GM21526 (cell line): ENCODE measurements around the gene MRPL16.

Experiments used
- ATAC-seq: cut with Tn5 transposase; IDR thresholded peaks from one replicate; pipeline ENCODE4 v1.9.1; 2021; ENCODE audit warnings: moderate library complexity; ENCODE audit not compliant: unreplicated experiment, low FRiP score

The MRPL16 gene

DNA sequence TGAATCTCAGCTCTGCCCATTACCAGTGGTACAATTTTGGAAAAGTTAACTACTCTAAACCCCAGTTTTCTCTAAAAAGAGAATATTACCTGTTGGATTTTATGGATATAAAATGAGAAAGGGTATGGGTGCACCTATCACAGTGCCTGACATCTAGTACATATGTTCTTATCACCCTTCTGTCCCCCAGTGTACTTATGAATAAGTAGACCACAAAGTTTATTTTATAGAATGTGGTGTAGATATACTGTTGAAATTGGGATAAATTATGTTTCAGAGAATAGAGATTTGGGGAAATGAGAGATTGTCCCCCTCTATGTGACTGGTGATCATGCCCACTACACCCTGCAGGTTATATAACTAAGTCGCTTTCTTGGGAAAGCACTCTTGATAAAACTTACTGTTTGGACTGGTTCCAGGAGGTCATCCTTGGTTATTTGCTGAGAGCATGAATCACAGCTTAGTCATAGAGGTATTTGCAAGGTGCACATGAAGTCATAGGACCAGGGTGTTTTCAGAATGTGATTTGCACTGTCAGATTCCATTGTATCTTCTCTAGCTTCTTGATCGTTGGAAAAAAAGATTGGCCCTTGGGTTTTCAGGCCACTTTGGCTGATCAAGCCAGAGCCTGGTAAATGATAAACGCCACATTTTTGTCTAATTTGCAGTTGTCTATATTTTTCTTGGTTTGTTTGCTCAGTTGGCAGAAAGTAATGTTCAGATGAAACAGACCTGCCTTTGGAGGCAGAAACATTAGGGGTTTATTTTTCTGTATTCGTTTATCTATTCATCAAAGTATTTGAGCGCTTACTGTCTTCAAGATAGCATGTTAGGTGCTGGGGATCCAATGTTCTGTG lies 34.1 kb downstream of the MRPL16 start:
- ATAC-seq = no peak

DNA sequence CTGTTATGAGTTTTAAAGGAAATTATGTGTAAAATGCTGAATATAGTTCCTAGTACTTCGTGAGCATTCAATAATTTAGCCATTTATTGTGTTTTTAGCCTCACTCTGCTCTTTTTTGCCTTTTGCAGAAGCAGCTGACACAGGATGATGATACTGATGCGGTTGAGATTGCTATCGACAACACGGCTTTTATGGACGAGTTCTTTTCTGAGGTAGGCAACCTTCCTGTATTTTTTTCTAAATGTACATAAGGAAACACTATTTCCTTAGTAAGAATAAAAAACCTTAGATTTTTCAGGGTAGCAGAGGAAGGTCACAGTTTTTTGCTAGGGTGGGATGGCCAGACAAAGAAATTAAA lies 37.5 kb downstream of the MRPL16 start:
- no peak for ATAC-seq

DNA sequence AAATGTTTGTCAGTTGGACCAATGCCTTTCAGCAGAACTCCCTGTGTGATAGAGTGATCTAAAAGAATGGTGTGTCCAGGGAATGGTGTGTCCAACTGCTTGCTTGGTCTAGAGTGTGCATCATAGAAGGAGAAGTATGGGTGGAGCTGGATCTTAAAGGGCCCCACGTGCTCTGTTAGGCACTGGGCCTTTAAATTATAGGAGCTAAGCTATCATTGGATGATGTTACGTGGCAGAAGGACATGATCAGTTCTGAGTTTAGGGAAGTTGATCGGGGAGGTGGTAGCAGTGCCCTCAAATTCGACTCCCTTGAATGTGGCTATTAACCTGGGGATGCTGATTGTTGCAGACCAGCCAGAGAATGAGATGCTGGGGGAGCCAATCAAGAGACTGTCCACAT lies 39.0 kb downstream of the MRPL16 start:
- ATAC-seq = no peak

DNA sequence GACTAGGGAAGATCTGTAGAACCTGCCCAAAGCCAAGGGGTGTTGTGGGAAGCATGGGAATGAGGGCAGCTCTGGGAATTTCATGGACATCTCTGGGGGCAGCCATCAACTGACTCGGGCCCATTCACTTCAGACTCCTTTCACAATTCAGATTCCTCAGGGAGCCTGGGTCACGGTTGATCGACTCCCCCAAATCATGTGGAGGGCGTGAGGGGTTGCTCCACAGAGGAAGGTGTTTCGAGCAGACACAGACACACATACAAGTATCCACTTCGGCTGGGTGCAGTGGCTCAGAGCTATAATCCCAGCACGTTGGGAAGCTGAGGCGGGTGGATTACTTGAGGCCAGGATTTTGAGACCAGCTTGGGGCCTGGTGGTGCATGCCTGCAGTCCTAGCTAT lies 39.7 kb downstream of the MRPL16 start:
- ATAC-seq = no peak

DNA sequence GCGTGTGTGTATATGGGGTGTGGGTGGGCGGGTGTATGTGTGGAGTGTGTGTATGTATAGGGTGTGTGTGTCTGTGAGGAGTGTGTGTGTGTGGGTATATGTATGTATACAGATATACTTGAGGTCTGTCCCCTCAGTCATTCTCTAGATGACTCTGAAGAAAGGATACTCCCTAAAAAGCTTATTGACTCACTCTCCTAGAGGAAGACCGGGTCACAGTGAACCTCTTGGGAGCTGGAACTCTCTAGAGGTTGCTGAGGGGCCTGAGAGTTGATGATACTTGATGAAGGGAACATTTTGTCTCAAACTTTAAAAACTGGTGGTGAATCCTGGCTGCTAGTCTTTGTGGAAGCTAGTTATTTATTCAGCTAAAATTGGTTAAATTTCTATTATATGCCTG lies 40.3 kb downstream of the MRPL16 start:
- ATAC-seq = no peak

DNA sequence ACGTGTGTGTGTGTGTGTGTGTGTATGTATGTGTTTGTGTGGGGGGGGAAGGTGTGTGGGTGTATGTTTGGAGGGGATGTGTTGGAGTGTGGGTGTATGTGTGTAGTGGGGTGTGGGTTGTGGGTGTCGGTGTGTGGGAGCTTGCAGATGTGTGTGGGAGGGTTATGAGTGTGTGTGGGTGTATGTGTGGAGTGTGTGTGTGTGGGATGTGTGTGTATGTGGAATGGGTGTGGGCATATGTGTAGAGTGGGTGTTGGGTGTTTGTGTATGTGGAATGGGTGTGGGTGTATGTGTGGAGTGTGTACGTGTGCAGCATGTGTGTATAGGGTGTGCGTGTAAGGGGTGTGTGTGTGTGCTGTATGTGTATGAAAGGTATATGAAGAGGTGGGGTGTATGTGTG lies 40.8 kb downstream of the MRPL16 start:
- ATAC-seq = no peak

DNA sequence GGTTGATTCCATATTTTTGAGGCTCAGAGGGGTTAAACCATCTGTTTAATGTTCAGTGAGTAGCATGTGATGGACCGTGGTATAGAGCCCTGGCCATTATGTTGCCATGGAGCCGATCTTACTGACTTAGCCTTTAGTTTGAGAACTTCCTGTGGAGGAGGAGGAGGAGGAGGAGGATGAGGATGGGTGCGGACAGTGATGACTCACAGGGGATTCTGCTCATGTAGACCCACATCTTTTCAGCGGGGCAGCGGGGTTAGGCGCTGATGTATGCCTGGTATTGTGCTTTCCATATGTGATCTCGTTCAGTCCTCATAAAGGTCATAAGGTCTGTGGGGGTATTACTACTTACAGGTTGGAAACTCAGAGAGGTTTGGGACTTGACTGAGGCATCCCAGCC lies 41.5 kb downstream of the MRPL16 start:
- no peak for ATAC-seq

DNA sequence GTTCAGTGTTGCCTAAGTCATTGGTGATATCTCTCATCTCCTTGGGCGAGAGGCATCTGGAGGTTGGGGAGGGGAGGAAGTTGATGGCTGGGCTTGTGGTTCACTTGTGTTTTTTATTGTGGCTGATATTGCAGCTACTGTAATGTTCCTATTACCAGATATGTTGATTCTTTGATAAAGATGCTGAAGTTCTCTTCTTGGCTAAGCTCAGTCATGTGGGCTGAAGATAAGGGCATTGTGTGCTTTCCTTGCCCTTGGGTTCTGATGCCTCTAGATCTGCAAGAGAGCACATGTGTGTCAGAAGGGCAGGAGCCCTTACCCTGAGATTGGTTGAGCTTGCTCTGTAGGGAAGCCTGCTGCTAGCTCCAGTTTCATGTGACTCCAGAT lies 43.4 kb downstream of the MRPL16 start:
- ATAC-seq = no peak

DNA sequence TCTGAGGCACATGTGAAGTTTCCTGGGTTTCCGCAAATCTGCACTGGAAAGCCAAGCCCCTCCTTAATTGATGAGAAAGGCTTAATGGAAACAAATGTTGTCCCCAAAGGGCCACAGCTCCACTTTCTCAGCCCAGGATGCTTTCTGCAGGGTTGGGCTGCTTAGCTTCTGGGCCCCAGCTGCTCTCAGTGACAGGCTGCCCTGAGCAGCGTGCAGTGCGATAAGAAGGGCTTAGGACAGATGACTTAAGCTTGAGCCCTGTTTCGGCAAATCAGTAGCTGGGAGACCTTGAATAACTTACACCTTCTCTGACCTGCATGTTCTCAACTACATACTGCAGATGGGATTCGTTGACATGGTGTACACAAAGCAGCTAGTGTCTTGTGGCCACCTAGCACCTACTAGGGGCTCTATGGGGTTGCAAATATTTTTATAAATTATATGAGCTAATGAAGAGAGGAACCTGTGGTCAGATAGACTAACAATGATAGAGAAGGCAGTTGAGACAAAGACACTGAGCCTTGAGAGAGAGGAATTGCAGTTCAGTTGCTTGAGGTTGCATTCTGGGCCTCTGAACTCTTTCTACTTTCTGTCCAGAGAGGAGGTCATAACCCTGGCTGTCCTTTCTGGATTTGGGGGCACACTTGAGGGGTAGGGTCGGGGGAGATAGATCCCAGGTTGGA lies 43.9 kb downstream of the MRPL16 start:
- no peak for ATAC-seq

DNA sequence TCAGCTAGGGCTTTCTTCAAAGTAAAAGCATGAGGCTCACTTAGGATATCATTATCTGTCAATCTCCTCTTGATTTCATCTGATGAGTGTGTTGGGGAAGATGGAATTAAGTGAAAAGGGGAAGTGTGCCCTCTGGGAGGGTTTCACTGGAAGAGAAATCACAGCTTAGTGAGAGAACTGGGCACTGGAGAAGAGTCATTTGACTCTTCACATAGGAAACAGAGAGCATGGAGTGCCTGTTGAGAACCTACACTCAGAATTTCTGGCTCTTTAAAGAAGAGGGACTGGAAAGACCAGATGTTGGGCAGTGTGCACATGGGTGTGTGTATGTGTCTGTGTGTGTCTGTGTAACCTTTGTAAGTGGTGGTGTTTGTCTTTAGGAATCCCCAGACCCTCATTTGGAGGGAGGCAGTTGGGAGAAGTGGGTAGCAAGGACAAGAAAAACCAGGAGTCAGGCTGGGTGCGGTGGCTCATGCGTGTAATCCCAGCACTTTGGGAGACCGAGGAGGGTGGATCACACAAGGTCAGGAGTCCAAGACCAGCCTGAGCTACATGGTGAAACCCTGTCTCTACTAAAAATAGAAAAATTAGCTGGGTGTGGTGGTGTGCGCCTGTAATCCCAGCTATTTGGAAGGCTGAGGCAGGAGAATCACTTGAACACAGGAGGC lies 45.4 kb downstream of the MRPL16 start:
- ATAC-seq = no peak

DNA sequence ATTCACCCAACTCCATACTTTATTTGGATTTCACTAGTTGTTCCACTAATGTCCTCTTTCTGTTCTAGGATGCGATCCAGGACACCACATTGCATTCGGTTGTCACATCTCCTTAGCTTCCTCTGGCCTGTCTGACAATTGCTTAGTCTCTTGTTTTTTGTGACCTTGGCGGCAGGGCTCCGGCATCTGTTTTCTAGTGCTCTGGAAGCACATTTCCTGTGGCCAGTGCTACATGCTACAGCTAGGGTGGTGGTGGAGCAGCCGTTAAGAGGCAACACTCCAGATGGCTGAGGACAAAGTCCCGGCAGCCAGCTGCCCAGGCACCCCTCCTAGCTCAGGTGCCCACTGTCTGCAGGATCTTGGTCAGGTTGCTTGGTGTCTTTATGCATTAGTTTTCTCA lies 48.6 kb downstream of the MRPL16 start:
- ATAC-seq = no peak

DNA sequence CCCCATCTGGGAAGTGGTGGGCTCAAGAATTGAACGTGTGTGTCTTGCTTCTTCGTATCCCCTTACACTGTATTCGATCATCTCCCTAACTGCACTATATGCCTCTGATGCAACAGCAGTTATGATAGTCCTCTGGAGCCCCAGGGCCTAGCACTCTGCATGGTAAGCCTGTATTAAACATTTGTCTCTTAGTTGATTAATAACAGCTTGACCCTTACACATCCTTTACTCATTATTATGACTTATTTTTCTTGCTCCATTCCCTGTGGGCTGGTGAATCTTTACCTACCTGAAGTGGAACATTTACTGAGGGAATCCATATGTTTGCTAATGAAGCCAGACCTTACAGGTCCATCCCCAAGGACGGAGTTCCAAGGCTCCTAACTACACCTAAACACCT lies 49.8 kb downstream of the MRPL16 start:
- ATAC-seq = no peak

DNA sequence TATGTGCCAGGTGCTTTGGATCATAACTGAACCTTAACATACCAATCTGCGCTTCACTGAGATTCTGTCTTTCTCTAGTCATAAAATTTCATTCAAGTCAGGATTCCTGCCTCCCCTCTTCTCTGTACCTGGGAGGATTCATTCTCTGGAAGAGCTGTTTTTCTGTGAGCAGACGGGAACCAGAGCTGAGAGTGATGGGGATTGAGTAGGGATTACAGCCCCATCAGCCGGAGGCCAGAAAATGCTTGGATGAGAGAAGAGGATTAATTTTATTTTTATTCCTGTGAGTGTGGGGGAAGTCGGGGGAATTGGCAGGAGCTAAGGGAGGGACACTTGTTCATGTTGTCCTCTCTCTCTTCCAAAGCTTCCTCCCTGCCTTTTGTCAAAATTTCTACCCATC lies 50.7 kb downstream of the MRPL16 start:
- ATAC-seq = no peak

DNA sequence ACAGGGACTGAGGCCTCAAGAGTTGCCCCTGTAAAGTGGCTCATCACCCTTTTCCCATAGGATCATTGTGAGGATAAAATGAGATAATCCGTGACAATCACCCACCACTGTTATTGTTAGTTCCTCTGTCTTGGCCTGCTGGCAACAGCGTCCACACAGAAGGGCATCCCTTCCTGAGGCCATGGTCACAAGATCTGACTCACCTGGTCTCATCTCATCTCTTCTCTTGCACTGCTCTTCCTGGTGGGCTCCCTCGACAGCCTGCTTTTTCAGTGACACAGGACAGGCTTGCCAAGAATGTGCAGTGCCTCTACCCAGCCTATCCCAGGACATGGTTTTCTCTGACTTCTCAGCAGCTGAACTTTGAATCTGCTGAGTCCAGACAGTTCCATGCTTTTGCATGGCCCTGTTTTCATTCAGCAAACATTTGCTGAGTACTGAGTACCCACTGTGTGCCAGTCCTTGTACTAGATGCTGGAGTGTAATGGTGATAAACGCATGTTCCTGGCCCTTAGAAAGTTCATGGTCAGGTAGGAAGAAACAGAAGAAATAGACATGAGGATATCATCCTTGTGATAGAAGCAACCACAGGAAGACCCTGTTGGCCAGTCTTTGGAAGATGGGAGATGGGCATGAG lies 52.1 kb downstream of the MRPL16 start:
- no peak for ATAC-seq

DNA sequence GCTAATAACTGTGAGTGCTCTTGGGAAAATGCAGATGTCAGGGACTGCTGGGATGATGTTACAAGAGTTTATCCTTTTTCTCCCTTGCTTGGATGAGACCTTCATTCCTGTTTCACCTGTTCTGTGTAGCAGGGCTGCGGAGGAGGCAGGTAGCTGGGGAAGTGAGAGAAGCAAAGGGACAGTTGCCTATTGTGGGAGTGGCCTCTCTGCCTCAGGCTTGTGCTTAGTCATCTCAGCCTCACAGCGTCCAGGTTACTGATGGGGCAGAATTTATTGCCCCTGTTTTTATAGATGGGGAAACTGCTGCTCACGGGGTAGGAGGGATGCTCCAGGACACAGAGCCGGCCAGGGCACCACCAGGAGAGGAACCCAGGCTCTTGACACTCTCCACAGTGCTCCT lies 53.7 kb downstream of the MRPL16 start:
- no peak for ATAC-seq

DNA sequence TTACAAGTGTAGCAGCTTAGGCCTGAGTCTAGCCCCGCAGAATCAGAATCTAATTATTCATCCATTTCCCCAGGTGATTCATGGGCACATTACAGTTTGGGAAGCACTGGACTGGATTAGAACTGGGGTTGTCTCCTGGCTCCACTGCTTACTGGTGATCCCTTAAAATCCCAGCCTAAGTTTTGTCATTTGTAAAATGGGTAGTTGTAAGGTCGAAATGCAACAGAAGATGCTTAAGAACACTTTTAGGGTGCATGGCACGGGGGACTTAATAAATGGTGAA lies 54.1 kb downstream of the MRPL16 start:
- no peak for ATAC-seq
